GM12801 (cell line): ENCODE results near the gene ANKRD30B.

Experiments
- TF ChIP-seq, protein P1 (sequence below): IDR thresholded peaks from one replicate; pipeline ENCODE4 v1.5.1; 2011; ENCODE audit warnings: control low read depth; ENCODE audit not compliant: insufficient read length; ENCODE audit errors: extremely low read depth

ANKRD30B gene, protein sequence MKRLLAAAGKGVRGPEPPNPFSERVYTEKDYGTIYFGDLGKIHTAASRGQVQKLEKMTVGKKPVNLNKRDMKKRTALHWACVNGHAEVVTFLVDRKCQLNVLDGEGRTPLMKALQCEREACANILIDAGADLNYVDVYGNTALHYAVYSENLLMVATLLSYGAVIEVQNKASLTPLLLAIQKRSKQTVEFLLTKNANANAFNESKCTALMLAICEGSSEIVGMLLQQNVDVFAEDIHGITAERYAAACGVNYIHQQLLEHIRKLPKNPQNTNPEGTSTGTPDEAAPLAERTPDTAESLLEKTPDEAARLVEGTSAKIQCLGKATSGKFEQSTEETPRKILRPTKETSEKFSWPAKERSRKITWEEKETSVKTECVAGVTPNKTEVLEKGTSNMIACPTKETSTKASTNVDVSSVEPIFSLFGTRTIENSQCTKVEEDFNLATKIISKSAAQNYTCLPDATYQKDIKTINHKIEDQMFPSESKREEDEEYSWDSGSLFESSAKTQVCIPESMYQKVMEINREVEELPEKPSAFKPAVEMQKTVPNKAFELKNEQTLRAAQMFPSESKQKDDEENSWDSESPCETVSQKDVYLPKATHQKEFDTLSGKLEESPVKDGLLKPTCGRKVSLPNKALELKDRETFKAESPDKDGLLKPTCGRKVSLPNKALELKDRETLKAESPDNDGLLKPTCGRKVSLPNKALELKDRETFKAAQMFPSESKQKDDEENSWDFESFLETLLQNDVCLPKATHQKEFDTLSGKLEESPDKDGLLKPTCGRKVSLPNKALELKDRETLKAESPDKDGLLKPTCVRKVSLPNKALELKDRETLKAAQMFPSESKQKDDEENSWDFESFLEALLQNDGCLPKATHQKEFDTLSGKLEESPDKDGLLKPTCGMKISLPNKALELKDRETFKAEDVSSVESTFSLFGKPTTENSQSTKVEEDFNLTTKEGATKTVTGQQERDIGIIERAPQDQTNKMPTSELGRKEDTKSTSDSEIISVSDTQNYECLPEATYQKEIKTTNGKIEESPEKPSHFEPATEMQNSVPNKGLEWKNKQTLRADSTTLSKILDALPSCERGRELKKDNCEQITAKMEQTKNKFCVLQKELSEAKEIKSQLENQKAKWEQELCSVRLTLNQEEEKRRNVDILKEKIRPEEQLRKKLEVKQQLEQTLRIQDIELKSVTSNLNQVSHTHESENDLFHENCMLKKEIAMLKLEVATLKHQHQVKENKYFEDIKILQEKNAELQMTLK (N-terminal part only)

DNA sequence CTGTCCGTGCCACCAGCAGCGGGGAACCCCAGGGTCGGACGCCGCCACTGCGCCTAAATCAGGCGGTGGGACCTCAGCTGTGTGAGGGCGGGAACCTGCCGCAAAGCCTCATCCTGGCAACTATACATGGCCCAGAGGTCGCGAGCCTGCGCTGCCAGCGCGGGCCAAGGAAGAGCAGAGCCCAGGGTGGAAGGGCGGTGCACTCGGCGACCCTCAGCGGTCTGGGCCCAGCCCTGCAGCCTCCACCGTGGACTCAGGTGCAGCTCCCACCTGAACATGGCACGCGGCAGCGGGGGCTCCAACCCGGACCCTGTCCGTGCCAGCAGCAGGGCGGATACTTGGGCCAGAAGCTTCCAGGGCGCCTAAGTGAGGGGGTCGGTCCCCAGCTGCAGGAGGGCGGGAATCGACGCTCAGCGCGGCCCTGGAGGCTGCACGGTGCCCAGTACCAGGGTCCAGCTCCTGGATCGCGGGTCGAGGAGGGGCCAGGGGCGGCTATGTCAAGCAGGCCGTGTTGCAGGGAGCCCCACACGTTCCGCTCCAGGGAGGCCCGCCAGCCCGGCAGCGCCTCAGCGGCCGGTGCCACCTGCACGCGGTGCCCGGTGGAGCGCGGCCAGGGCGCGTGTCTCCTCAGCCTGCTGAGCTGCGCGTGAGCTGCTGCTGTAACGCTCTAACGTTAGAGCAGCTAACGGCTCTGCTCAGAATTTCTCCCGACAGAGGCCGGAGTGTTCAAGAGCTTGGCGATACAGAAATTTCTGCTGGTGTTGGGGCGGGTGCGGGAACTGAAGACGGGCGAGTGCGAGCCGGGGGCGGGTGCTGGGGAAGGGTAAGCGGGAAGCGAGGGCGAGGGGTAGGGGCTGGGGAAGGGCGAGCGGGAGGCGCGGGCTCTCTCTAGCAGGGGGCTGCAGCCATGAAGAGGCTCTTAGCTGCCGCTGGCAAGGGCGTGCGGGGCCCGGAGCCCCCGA, at the start of gene ANKRD30B:
TSS of gene ANKRD30B (plus strand) at position 660 of the 962 bp plus-strand sequence. CDS start at position 908, 248 bp downstream.
- TF ChIP-seq, protein P1, sequence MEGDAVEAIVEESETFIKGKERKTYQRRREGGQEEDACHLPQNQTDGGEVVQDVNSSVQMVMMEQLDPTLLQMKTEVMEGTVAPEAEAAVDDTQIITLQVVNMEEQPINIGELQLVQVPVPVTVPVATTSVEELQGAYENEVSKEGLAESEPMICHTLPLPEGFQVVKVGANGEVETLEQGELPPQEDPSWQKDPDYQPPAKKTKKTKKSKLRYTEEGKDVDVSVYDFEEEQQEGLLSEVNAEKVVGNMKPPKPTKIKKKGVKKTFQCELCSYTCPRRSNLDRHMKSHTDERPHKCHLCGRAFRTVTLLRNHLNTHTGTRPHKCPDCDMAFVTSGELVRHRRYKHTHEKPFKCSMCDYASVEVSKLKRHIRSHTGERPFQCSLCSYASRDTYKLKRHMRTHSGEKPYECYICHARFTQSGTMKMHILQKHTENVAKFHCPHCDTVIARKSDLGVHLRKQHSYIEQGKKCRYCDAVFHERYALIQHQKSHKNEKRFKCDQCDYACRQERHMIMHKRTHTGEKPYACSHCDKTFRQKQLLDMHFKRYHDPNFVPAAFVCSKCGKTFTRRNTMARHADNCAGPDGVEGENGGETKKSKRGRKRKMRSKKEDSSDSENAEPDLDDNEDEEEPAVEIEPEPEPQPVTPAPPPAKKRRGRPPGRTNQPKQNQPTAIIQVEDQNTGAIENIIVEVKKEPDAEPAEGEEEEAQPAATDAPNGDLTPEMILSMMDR, result no peak

DNA sequence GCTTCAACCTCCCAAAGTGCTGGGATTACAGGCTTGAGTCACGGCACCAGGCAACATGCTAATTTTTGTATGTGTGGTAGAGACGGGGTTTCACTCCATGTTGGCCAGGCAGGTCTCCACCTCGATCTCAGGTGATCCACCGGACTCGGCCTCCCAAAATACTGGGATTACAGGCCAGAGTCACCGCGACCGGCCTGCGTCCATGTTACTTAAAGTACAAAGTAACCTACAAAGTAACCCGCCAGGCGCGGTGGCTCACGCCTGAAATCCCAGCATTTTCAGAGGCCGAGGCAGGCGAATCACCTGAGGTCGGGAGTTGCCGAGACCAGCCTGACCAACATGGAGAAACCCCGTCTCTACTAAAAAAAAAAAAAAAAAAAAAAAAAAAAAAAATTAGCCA, 1.1 kb upstream of the ANKRD30B start:
- TF ChIP-seq, protein P1, result no peak

DNA sequence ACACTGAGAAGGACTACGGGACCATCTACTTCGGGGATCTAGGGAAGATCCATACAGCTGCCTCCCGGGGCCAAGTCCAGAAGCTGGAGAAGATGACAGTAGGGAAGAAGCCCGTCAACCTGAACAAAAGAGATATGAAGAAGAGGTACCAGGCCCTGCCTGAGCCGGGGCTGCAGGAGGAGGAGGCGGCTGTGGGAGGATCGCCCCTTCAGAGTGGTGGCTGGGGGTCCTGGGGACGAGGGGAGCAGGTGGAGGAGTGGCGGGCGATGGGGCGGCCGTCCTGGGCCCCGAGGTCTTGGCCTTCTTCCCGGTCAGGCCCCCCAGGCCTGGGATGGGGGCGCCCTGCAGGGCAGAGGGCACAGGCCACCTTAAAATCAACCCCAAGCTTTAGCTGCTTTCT, 524 bp downstream of the ANKRD30B start:
- TF ChIP-seq, protein P1, result no peak

DNA sequence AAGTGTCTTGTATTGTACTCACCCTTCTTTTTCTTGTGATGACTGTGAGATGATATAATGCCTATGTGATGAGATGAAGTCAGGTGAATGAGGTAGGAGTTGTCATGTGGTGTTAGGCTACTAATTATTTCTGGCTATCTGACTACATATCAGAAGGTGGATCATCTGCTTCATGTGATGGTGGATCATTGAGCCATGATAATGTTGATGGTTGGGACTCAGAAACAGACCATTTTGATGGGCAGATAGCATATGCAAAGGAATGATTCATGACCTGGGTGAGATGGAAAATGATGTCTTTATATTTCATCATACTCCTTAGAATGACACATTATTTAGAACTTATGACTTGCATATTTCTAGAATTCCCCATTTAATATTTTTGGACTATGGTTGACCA, 19.5 kb downstream of the ANKRD30B start:
- TF ChIP-seq, protein P1, result no peak

DNA sequence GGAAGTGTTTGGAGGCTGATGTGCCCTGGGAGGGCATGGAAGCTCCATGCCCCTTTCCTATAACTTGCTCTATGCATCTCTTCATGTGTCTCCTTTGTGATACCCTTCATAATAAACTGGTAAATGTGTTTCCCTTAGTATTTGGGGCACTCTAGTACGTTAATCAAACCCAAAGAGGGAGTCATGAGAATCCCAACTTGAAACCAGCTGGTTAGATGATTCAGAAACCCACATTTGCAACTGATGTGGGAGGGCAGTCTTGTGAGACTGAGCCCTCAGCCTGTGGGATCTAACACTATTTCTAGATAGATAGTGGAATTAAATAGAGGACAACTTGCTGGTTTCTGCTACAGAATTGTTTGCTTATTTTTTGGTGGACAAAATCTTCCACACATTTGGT, 20.3 kb downstream of the ANKRD30B start:
- TF ChIP-seq, protein P1, result no peak

DNA sequence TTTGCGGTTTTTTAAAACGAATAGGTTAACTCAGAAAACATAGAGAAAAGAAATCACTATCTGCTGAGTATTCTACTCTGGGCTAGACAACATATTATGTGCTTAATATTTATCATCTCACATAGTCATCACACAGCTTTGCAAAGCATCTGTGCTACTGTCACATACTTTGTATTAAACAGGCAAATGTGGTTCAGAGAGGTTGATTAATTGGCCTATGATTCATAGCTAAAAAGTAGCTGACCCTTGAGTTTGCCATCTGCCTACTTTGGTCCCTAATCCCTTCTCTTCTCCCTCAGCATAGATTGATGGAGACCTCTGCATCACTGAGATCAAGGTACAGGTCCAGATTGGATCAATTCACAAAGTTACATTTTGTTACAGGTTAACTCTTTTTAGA, 21.4 kb downstream of the ANKRD30B start:
- TF ChIP-seq, protein P1, result no peak
